Mucosa of descending colon (tissue), 3 donors: ENCODE data around the gene BRINP2. TPM values are rescaled to one million over a fixed set of nuclear protein-coding genes. Genes with fewer than 3 reads are reported as not detected.

ENCODE experiments used
- ATAC-seq: fragments of 200-7000 bp; cut with Tn5 transposase; one replicate; pipeline ENCODE4 v1.9.1; 2020; ENCODE audit warnings: mild to moderate bottlenecking, moderate library complexity
- DNase-seq, 3 donors: peaks; one replicate each; pipeline ENCODE4 v3.0.0-alpha.2; 2020
- H3K36me3 ChIP-seq: fragments of 200-600 bp; one replicate; pipeline ENCODE4 v1.8.0; 2021; ENCODE audit warnings: low read depth, mild to moderate bottlenecking
- H3K4me1 ChIP-seq: fragments of 200-600 bp; one replicate; pipeline ENCODE4 v1.8.0; 2021; ENCODE audit warnings: low read depth, mild to moderate bottlenecking
- H3K4me3 ChIP-seq: fragments of 200-600 bp; one replicate; pipeline ENCODE4 v1.8.0; 2021; ENCODE audit warnings: mild to moderate bottlenecking
- H3K9me3 ChIP-seq: fragments of 200-600 bp; one replicate; pipeline ENCODE4 v1.8.0; 2021; ENCODE audit warnings: mild to moderate bottlenecking
- intact Hi-C, 2 donors: fragments of 100-400 bp; cut with DNase I in 1 of 2; cut with micrococcal nuclease in 1 of 2; formaldehyde crosslinking; loops; one replicate each; pipeline versions ENCODE4 v1.11.0 to v1.11.1; 2022; cut with DNase I, micrococcal nuclease
- total RNA-seq, 3 donors: library from RNA; stranded (reverse); fragmentation: NEBNext Ultra II Directional in 2 of 3; extraction: Animal tissue kit (Norgen Biotek cat#: 25700) in 2 of 3; gene quantifications; one replicate each; pipeline versions ENCODE4 v1.2.1 to v1.2.4, GENCODE V29; 2021 to 2023
- TF ChIP-seq, protein P1 (sequence below): fragments of 200-600 bp; IDR thresholded peaks from one replicate; pipeline ENCODE4 v1.8.0; 2022; ENCODE audit warnings: antibody characterized with exemption, mild to moderate bottlenecking
- donor health status: DM: no; HTN: no; CAD: no; lungs with moderate emphysema.
- donor health status: DM: no; HTN: no; CAD: no.
- donor health status: DM: no; HTN: yes; CAD: no.

The BRINP2 gene
- total RNA-seq, 3 donors from 2014 or later: 0.13 TPM; not detected in 2

DNA sequence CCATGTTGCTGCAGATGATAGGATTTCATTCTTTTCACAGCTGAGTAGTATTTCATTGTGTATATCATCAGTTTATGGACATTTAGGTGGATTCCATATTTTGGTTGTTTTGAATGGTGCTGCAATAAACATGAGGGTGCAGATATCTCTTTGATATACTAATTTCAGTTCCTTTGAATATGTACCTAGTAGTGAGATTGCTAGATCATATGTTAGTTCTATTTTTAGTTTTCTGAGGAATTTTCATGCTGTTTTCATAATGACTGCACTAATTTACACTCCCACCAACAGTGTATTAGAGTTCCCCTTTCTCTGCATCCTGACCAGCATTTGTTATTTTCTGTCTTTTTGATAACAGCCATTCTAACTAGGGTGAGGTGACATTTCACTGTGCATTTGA, 82.1 kb downstream of the BRINP2 start:
- ATAC-seq (no peak), DNase-seq (no peak)
- TF ChIP-seq, protein P1, sequence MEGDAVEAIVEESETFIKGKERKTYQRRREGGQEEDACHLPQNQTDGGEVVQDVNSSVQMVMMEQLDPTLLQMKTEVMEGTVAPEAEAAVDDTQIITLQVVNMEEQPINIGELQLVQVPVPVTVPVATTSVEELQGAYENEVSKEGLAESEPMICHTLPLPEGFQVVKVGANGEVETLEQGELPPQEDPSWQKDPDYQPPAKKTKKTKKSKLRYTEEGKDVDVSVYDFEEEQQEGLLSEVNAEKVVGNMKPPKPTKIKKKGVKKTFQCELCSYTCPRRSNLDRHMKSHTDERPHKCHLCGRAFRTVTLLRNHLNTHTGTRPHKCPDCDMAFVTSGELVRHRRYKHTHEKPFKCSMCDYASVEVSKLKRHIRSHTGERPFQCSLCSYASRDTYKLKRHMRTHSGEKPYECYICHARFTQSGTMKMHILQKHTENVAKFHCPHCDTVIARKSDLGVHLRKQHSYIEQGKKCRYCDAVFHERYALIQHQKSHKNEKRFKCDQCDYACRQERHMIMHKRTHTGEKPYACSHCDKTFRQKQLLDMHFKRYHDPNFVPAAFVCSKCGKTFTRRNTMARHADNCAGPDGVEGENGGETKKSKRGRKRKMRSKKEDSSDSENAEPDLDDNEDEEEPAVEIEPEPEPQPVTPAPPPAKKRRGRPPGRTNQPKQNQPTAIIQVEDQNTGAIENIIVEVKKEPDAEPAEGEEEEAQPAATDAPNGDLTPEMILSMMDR: no peak
- Histone ChIP-seq H3K4me3 (no peak overlapping the region), H3K36me3 (no peaks in the 10 kb centered on the region), H3K4me1 (peaks cover 16% of the 10 kb centered on the region), H3K9me3 (no peaks in the 10 kb centered on the region)
- intact Hi-C loops: no loop called here

DNA sequence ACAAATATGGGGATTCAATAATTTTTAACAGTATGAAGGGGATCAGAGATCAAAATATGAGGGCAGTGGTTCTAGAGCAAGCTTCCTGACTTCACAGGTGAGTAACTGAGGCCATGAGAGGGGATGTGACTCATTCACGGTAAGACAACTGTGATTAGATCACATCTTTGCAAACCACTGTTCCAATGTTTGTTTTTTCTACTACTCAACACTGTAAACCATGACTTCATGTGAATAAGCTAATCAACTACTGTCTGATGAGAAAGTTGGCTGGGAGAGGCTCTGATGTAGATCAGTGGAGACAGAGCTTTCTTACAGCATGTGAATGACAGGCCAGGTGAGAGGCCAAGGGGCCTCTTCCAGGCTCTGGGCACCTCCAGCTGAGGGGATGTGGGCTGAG, 84.7 kb downstream of the BRINP2 start:
- Histone ChIP-seq H3K4me1 (peaks cover 9% of the 10 kb centered on the region), H3K4me3 (no peak overlapping the region), H3K9me3 (no peaks in the 10 kb centered on the region), H3K36me3 (no peaks in the 10 kb centered on the region)
- TF ChIP-seq, protein P1: no peak
- ATAC-seq (peak; percentile 68), DNase-seq (no peak)
- intact Hi-C loops: no loop called here

DNA sequence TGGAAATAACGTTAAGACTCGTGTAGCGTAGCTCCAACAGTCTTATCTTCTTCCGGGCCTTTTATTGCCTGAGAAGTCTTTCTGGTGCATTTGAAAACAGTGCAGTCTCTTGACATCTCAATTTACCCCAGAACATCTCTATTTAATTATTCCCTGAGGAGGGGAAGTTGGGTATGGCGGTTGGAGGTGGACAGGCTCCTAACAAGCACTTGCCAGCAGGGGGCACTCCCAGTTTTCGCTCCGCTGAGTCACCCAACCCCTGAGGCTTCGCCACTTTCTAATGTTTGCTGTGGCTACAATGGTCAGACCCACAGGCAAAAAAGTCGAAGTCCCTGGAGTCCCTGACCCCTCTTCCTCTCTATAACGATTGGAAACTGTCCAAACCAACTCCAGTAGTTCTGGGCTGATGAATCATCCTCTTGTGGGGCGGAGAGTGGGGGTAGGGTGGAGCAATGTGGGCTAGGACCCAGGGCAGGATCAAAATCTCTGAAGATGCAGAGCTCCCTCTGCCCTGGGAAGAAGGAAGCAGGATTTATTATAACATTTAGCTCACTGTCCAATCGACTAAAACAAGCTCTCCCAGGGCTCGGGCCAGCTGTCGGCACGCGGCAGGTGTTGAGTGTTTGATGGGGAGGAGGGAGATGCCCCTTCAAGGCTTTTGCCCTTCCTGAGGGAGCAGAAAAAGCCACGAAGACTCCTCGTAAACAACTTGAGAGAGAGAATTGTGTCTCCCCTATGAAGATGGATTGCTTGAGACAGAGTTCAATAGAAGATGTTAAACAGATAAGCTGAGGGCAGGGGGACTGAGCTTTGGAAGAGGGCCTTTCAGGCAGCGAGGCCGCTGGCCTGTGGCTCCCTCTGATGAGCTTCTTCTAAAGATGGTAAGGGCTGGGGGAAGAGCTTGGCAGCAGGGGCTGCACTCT, 85.7 kb downstream of the BRINP2 start:
- Histone ChIP-seq H3K4me1 (peaks cover 2% of the 10 kb centered on the region), H3K36me3 (no peaks in the 10 kb centered on the region), H3K9me3 (no peaks in the 10 kb centered on the region), H3K4me3 (no peak overlapping the region)
- ATAC-seq (peak; percentile 61), DNase-seq (peak; percentile 40 to 70 (median 58))
- intact Hi-C loops: no loop called here
- TF ChIP-seq, protein P1: peak; percentile 13

DNA sequence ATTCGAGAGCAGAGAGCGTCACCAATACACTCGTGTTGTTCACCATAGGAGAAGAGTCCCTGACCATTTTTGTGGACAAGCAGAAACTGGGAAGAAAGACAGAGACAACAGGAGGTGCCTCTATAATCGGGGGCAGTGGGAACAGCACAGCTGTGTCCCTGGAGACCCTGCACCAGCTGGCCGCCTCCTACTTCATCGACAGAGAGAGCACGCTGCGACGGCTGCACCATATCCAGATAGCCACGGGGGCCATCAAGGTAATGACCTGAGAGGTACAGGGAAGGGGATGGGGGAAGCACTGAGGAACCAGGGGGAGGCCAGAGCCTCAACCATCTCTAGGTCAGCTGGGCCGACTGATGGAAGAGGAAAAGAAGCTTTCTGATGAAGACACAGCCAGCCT, 86.4 kb downstream of the BRINP2 start:
- no peak for DNase-seq
- intact Hi-C loops: no loop called here
- Histone ChIP-seq H3K4me3 (no peak overlapping the region), H3K36me3 (no peaks in the 10 kb centered on the region), H3K9me3 (no peaks in the 10 kb centered on the region), H3K4me1 (no peaks in the 10 kb centered on the region)
- no peak for ATAC-seq
- TF ChIP-seq, protein P1: no peak

DNA sequence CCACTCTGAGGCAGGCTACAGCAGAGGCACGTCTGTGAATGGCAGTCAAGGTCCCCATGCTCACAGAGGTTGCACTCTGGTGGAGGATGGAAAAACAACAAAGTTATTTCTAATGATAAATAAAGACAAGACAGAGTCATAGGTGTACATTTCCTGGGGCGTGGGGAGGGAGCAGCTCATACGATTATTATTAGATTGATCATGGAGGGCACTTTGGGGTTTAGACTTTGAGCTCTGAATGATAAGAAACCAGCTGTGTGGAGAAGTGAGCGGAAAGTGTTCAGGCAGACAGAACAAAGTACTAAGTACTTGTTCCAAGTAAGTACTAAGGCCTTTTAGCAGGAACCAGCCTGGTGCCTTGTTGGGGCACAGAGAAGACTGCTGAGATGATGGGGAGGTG, 86.8 kb downstream of the BRINP2 start:
- intact Hi-C loops: no loop called here
- H3K36me3 ChIP-seq: no peaks in the 10 kb centered on the region
- ATAC-seq: no peak
- H3K4me3 ChIP-seq: no peak overlapping the region
- TF ChIP-seq, protein P1: no peak
- H3K9me3 ChIP-seq: no peaks in the 10 kb centered on the region
- DNase-seq: no peak
- no peaks in the 10 kb centered on the region for H3K4me1 ChIP-seq
